Body of pancreas (tissue), 4 donors: ENCODE measurements around the gene ZNF688.
"Not testable (repeated sequence)": the region's sequence is repeated elsewhere in the genome, so short reads cannot be mapped to it uniquely, and the experiment has no call there.

ENCODE experiments used
- CTCF ChIP-seq, 7 experiments: fragments of 450-650 bp in 4 of 7; fragments of 200-600 bp in 3 of 7; sonication (generic) in 3 of 7; IDR thresholded peaks; one replicate each; pipeline ENCODE4 v1.5.1; 2016 to 2019; ENCODE audit warnings: antibody characterized with exemption in 7 of 7
- POLR2A ChIP-seq, 3 donors: fragments of 450-650 bp; IDR thresholded peaks; one replicate each; pipeline ENCODE4 v1.6.1; 2016; ENCODE audit warnings: antibody characterized with exemption in 3 of 3, mild to moderate bottlenecking in 2 of 3

GRCh38 chr16:30539986-30540526, 31.5 kb downstream of the ZNF688 start:
- TF ChIP-seq CTCF, POLR2A (IDR thresholded peaks at IDR 0.05): not testable (repeated sequence)
